ENCODE results near the gene LCMT1. TPM values are rescaled to one million over a fixed set of nuclear protein-coding genes. Genes with fewer than 3 reads are reported as not detected.
A peak's percentile ranks its signal among the peaks of the same experiment; 100 is the strongest.

The LCMT1 gene
- total RNA-seq, 2 donors from 2014 or later: 66.9 to 68.6 TPM

DNA sequence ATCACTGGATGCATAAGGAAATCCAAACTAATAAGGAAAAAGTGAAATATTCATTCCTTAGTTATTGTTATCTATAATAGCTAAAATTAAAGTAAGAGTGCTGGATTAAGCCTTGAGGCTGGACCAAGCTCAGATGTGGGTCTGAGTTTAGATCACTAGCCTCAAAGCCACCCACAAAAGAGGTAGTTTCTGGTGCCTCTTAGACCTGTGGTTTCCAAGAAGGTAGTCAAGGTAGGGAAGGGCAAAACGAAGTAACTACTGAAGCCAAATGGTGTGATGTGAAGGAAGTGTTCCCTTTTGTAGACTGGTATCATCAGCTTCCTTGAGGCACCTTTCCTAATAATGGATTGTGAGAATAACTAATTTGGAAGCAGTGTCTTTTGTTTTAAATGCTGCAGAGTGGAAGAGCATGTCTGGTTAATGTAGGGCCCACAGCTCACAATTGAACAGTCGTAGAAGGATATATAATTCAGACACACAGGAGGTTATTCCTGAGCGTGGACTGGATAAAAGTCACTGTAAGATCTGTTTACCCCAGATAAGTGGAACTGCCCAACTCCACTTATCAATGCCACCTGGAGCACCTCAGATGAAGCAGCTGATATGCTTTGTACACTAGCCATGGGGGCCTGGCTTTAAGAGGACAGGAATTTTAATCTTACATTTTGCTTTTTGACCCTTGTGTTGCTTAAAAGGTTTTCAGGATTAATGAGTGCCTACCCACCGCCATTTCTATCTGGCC is 31.7 kb upstream of the LCMT1 start:
- no peak for DNase-seq
- H3K4me1 ChIP-seq (ENCODE audit: control insufficient read depth, insufficient read depth, low read length): no peaks in the 10 kb centered on the region
- no peak overlapping the region for H3K27ac Mint-ChIP-seq
- peak overlapping the region; percentile 4 for H3K4me3 ChIP-seq (ENCODE audit: low read length)
- peaks cover 15% of the 10 kb centered on the region for H3K4me1 Mint-ChIP-seq
- TF ChIP-seq, protein P1, sequence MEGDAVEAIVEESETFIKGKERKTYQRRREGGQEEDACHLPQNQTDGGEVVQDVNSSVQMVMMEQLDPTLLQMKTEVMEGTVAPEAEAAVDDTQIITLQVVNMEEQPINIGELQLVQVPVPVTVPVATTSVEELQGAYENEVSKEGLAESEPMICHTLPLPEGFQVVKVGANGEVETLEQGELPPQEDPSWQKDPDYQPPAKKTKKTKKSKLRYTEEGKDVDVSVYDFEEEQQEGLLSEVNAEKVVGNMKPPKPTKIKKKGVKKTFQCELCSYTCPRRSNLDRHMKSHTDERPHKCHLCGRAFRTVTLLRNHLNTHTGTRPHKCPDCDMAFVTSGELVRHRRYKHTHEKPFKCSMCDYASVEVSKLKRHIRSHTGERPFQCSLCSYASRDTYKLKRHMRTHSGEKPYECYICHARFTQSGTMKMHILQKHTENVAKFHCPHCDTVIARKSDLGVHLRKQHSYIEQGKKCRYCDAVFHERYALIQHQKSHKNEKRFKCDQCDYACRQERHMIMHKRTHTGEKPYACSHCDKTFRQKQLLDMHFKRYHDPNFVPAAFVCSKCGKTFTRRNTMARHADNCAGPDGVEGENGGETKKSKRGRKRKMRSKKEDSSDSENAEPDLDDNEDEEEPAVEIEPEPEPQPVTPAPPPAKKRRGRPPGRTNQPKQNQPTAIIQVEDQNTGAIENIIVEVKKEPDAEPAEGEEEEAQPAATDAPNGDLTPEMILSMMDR (conservative IDR thresholded peaks at IDR 0.05): no peak
- H3K4me3 Mint-ChIP-seq: no peak overlapping the region
- H3K36me3 Mint-ChIP-seq (ENCODE audit: low read depth): no peaks in the 10 kb centered on the region
- H3K9ac ChIP-seq (ENCODE audit: extremely low read depth, low read length, poor library complexity, severe bottlenecking): no peak overlapping the region
- no peak overlapping the region for H3K27ac ChIP-seq (ENCODE audit: low read depth, low read length)
- 70 to 89% methylated on average over 3 to 4 of the region's 4 CpGs for WGBS, 2 experiments (ENCODE audit: insufficient coverage in 1 of 2, insufficient read length in 1 of 2)
- no peaks in the 10 kb centered on the region for H3K27me3 ChIP-seq (ENCODE audit: control insufficient read depth, insufficient read depth, low read length, poor library complexity, severe bottlenecking)
- H3K27me3 Mint-ChIP-seq (ENCODE audit: insufficient read depth): peaks cover 4% of the 10 kb centered on the region
- peaks cover 14% of the 10 kb centered on the region for H3K9me3 ChIP-seq (ENCODE audit: control insufficient read depth, low read length)
- peaks cover 10% of the 10 kb centered on the region for H3K9me3 Mint-ChIP-seq
- no peaks in the 10 kb centered on the region for H3K36me3 ChIP-seq (ENCODE audit: control insufficient read depth, insufficient read depth, low read length)

DNA sequence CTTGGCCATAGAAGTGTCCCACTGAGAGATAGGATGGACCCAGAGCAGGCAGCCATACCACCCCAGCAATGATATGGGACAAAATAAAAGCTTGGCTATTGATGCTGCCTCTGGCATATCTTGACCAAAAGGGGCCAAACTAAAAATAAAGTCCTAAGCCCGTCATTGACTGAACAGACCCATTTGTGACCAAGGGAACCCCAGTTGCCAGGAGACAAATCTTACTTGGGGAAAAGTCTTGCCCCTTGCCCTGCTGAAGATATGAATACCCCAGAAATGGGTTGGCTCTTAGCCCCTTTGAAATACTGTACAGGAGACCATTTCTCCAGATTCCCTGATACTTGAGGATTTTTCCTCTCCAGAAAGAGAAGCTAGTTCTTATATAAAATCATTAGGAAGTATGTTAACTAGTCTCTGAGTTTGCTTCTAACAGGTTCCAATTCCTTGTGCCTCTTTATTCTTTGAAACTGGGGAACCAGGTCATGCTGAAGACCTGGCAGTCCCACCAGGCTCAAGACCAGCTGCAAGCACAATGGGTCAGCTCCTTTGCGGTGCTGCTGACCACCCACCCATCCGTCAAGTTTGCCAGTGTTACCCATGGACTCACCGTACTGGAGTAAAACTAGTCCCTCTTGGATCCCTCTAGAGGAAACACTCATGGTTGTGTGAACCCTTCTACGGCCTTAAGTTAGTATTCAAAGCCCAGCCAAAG is 31.0 kb upstream of the LCMT1 start:
- Histone ChIP-seq H3K9me3 (ENCODE audit: control insufficient read depth, low read length) (peaks cover 14% of the 10 kb centered on the region), H3K27ac (ENCODE audit: low read depth, low read length) (no peak overlapping the region), H3K36me3 (ENCODE audit: control insufficient read depth, insufficient read depth, low read length) (no peaks in the 10 kb centered on the region), H3K4me3 (ENCODE audit: low read length) (peak overlapping the region; percentile 27), H3K4me1 (ENCODE audit: control insufficient read depth, insufficient read depth, low read length) (no peaks in the 10 kb centered on the region), H3K9ac (ENCODE audit: extremely low read depth, low read length, poor library complexity, severe bottlenecking) (no peak overlapping the region), H3K27me3 (ENCODE audit: control insufficient read depth, insufficient read depth, low read length, poor library complexity, severe bottlenecking) (no peaks in the 10 kb centered on the region)
- Mint-ChIP-seq H3K36me3 (ENCODE audit: low read depth) (no peaks in the 10 kb centered on the region), H3K4me1 (peaks cover 15% of the 10 kb centered on the region), H3K27me3 (ENCODE audit: insufficient read depth) (peaks cover 5% of the 10 kb centered on the region), H3K4me3 (no peak overlapping the region), H3K27ac (no peak overlapping the region), H3K9me3 (peaks cover 10% of the 10 kb centered on the region)
- no peak for DNase-seq
- 84 to 95% methylated on average over 4 to 5 of the region's 5 CpGs for WGBS, 2 experiments (ENCODE audit: insufficient coverage in 1 of 2, insufficient read length in 1 of 2)
- TF ChIP-seq, protein P1 (conservative IDR thresholded peaks at IDR 0.05): no peak

DNA sequence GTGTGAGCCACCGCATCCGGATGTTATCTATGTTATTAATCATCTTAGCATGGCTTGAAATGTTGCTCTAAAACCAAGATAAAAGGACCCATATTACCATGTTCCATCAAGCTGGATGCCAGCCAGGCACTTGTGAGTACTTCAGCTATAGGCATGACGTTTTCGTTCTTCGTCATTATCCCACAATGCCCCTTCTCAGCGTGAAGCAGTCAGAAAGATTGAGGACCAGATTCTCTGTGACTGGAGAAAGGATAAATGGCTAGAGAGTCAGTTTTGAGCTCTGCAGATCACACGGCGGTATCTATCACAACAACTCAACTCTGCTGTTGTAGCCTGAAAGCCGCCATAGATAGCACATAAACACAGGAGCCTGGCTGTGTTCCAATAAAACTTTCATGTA is 29.8 kb upstream of the LCMT1 start:
- H3K27me3 Mint-ChIP-seq (ENCODE audit: insufficient read depth): peaks cover 6% of the 10 kb centered on the region
- no peaks in the 10 kb centered on the region for H3K36me3 Mint-ChIP-seq (ENCODE audit: low read depth)
- peaks cover 10% of the 10 kb centered on the region for H3K9me3 Mint-ChIP-seq
- Histone ChIP-seq H3K4me1 (ENCODE audit: control insufficient read depth, insufficient read depth, low read length) (no peaks in the 10 kb centered on the region), H3K27ac (ENCODE audit: low read depth, low read length) (no peak overlapping the region), H3K9me3 (ENCODE audit: control insufficient read depth, low read length) (peaks cover 14% of the 10 kb centered on the region), H3K36me3 (ENCODE audit: control insufficient read depth, insufficient read depth, low read length) (no peaks in the 10 kb centered on the region), H3K4me3 (ENCODE audit: low read length) (no peak overlapping the region), H3K9ac (ENCODE audit: extremely low read depth, low read length, poor library complexity, severe bottlenecking) (no peak overlapping the region), H3K27me3 (ENCODE audit: control insufficient read depth, insufficient read depth, low read length, poor library complexity, severe bottlenecking) (no peaks in the 10 kb centered on the region)
- no peak for DNase-seq
- no peak overlapping the region for H3K27ac Mint-ChIP-seq
- WGBS, 2 experiments (ENCODE audit: insufficient coverage in 1 of 2, insufficient read length in 1 of 2): 87 to 90% methylated on average over 8 to 9 of the region's 9 CpGs
- TF ChIP-seq, protein P1 (conservative IDR thresholded peaks at IDR 0.05): no peak
- H3K4me1 Mint-ChIP-seq: peaks cover 15% of the 10 kb centered on the region
- H3K4me3 Mint-ChIP-seq: no peak overlapping the region
